ENCODE results near the gene GRWD1. TPM values are rescaled to one million over a fixed set of nuclear protein-coding genes. Genes with fewer than 3 reads are reported as not detected.

GRWD1 gene
- total RNA-seq, 1 donor from 2014 or later = 34.2 TPM

GRCh38 chr19:48421548-48421947, 24.2 kb upstream of the GRWD1 start:
- no peak for DNase-seq (ENCODE audit: extremely low read depth, low read depth, low spot score)

GRCh38 chr19:48424694-48425219, 21.0 kb upstream of the GRWD1 start:
- DNase-seq (ENCODE audit: extremely low read depth, low read depth, low spot score) = no peak

GRCh38 chr19:48428670-48429069, 17.1 kb upstream of the GRWD1 start:
- DNase-seq (ENCODE audit: extremely low read depth, low read depth, low spot score) = no peak

- DNase-seq (ENCODE audit: extremely low read depth, low read depth, low spot score) = no peak
These were observed 12.4 kb upstream of the GRWD1 start for GRCh38 chr19:48433337-48433736.

- DNase-seq (ENCODE audit: extremely low read depth, low read depth, low spot score) = no peak
These were observed 9.2 kb upstream of the GRWD1 start for GRCh38 chr19:48436586-48436985.

GRCh38 chr19:48441360-48442050, 4.3 kb upstream of the GRWD1 start:
- no peak for DNase-seq (ENCODE audit: extremely low read depth, low read depth, low spot score)

- no peak for DNase-seq (ENCODE audit: extremely low read depth, low read depth, low spot score)
These were observed 3.4 kb upstream of the GRWD1 start for GRCh38 chr19:48442116-48443035.

- no peak for DNase-seq (ENCODE audit: extremely low read depth, low read depth, low spot score)
These were observed 2.5 kb upstream of the GRWD1 start for GRCh38 chr19:48443256-48443655.

- no peak for DNase-seq (ENCODE audit: extremely low read depth, low read depth, low spot score)
These were observed 2.1 kb upstream of the GRWD1 start for GRCh38 chr19:48443731-48444128.

GRCh38 chr19:48444129-48444935, 1.5 kb upstream of the GRWD1 start:
- DNase-seq (ENCODE audit: extremely low read depth, low read depth, low spot score) = no peak

GRCh38 chr19:48444936-48445200, 915 bp upstream of the GRWD1 start:
- DNase-seq (ENCODE audit: extremely low read depth, low read depth, low spot score) = no peak

GRCh38 chr19:48445256-48445605, 552 bp upstream of the GRWD1 start:
- peak; percentile 88 for DNase-seq (ENCODE audit: extremely low read depth, low read depth, low spot score)

GRCh38 chr19:48446579-48446978, 796 bp downstream of the GRWD1 start:
- DNase-seq (ENCODE audit: extremely low read depth, low read depth, low spot score) = no peak

- no peak for DNase-seq (ENCODE audit: extremely low read depth, low read depth, low spot score)
These were observed 2.8 kb downstream of the GRWD1 start for GRCh38 chr19:48448563-48448962.

GRCh38 chr19:48450441-48450840, 4.7 kb downstream of the GRWD1 start:
- no peak for DNase-seq (ENCODE audit: extremely low read depth, low read depth, low spot score)

- no peak for DNase-seq (ENCODE audit: extremely low read depth, low read depth, low spot score)
These were observed 5.1 kb downstream of the GRWD1 start for GRCh38 chr19:48450863-48451262.

- DNase-seq (ENCODE audit: extremely low read depth, low read depth, low spot score) = no peak
These were observed 5.8 kb downstream of the GRWD1 start for GRCh38 chr19:48451624-48452023.

GRCh38 chr19:48452289-48453190, 6.8 kb downstream of the GRWD1 start:
- DNase-seq (ENCODE audit: extremely low read depth, low read depth, low spot score) = no peak

- no peak for DNase-seq (ENCODE audit: extremely low read depth, low read depth, low spot score)
These were observed 8.5 kb downstream of the GRWD1 start for GRCh38 chr19:48454150-48454730.

All from glomerular endothelial cell (primary cell).